GM21576 (cell line): ENCODE results near the gene FTO.

Source experiments
- ATAC-seq: cut with Tn5 transposase; IDR thresholded peaks from one replicate; pipeline ENCODE4 v1.9.1; 2021; ENCODE audit warnings: mild to moderate bottlenecking, moderate library complexity; ENCODE audit not compliant: unreplicated experiment

The FTO gene

DNA sequence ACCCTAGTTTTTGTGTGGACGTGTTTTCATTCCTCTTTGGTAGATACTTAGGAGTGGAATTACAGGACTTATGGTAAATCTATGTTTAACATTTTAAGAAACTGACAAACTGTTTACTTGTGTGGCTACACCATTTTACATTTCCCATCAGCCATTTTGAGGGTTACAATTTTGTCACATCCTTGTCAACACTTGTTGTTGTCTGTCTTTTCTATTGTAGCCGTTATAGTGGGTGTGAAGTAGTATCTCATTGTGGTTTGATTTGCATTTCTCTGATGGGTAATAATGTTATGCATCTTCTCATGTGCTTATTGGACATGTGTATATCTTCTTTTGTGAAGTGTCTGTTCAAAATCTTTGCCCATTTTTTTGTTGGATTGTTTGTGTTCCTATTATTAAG, 4.5 kb downstream of the FTO start:
- no peak for ATAC-seq

DNA sequence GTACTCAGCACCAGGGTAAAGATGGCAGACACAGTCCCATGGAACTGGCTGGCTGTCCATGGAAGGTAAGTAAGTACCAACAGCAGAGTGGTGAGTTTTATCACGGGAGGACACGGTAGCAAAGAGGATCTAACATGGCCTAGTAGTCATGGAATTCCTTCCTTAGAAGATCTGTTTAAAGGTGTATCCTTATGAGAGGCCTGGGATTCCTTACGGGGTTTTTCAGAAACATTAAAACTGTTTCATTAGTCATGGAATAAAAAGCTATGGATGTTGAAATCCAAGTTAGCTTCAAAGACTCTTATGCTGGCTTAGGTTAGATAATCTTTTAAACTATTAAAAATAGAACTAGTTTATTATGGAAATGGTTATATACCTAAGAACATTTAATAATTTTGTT, 7.4 kb downstream of the FTO start:
- no peak for ATAC-seq

DNA sequence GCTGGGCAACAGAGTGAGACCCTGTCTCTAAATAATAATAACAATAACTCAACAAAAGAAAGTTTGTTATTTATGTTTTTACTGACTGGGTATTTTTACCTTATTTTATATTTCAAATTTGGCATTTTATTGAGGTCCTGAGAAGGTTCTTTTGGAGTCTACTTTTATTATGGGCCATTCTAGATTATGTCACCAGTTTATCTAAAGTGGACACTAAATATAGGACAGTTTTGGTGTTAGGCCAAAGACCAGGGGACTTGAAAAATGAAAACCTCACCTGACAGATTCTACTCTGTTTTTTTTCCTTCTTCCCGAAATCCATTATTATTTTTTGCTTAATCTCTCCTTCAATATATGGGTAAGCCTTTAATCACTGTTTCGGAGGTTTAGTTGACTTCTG, 8.1 kb downstream of the FTO start:
- ATAC-seq: no peak

DNA sequence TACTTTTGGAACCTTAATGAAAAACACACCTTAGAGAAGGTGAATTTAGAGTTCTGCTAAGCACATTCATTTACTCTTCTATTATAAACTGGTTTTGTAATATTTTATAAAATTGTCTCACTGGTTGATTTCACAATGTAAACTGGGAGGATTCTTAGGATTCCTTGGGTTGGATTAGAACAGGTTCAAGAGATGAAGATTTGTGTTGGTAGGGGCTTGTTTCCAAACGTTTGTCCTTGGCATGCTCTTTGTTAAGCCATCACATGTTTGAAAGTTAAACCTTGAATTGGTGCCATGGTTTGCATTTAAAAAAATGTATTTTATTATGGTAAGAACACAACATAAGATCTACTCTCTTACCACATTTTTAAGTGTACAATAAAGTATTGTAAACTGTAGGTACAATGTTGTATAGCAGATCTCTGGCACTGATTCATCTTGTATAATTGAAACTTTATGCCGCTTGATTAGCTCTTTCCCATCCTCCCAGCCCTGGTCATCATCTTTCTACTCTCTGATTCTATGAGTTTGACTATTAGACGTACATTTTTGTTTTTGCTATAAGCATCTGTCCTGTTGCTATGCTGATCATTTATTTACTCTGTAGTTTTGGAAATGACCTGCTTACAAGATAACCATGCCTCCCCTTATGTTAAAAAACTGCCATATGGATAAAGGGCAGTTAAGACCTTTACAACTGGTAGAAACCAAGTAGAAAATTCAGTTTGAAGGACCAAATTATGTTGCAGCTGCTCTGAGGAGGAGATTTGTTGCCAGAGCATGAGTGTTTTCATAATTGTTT, 9.6 kb downstream of the FTO start:
- no peak for ATAC-seq

DNA sequence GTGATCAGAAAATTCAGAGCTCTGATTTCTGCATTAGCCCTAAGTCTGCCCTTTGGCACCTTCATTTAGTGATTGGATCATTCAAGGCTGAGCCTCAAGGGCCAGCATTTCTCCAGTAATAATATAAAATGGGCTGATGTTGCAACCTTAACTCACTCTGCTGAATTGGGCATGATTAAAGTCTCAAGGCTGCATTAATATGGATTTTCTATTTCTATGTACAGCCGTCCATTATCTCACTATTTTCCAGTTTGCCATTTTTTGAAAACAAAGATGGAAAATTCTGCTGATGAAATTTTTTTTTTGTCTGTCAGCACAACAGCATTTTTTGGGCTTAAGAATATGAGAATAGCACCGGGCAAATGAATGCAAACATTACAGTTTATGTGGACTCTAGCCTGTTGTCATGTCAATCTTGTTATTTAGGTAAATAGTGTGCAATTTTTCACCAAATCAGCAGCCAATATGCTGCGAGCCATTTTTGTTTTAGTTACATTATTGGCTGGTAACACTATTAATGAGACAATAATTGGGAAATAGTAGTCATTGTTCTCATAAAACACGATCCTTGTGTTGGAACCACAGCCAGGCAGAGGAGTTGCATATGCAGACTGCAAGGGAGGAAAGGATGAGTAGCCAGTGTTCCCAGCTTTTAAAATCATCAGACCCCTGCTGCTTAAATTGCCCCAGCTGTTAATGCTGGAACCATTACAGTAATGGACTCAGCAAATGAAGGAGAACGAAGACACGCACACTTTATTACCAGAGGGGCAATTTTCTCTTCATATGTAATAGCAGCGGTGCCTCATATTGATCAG, 10.5 kb downstream of the FTO start:
- no peak for ATAC-seq

DNA sequence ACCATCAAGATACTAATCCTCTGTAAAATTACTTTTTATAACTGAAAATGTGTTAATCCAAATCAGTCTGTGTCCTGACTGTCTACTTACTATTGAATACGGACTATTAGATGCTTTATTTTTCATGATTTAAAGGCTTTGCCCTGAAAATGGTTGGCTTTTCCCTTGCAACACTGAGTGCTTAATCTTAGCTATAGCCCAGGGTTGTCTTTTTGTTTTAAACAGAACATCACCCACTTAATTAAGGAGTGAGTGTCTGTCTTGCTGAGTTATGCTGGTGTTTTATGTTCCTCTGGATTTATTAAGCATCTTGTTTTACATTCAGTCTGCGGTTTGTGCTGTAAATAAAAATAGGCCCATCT, 11.0 kb downstream of the FTO start:
- ATAC-seq: no peak

DNA sequence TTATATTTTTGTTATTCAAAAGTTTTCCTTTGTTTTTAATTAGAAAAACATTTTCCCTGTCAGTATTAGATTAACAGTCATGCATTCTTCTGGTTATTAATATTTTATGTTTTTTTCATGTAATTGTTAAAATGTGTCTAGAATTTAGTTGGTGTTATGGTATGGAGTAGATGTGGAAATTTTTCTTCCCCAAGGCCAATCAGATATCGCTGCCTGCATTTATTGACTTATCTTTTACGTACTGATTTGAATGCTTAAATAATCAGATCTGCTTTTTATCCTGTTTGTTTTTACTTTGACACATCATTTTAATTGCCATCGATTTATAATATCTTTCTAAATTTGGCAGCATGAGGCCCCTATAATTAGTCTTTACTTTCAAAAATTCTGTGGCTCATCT, 13.6 kb downstream of the FTO start:
- no peak for ATAC-seq

DNA sequence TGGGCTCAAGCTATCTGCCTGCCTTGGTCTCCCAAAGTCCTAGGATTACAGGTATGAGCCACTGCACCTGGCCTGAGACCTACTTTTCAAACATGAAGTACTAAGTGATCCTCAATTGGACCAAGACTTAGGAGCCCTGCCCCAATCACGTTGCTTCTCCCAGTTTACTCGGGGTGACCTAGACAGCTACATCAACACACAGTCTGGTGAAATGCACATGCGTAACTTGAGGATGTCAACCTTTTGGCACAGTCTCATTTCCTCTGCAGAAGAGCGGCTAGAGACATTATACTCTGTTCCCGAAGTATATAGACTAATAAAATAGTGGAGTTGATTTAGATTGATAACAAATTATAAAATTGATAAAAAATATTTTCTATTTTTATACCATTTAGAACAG, 17.1 kb downstream of the FTO start:
- ATAC-seq: no peak

- no peak for ATAC-seq
Measured at GRCh38 chr16:53726625-53727024, 22.7 kb downstream of the FTO start.

GRCh38 chr16:53730693-53731092, 26.7 kb downstream of the FTO start:
- no peak for ATAC-seq

DNA sequence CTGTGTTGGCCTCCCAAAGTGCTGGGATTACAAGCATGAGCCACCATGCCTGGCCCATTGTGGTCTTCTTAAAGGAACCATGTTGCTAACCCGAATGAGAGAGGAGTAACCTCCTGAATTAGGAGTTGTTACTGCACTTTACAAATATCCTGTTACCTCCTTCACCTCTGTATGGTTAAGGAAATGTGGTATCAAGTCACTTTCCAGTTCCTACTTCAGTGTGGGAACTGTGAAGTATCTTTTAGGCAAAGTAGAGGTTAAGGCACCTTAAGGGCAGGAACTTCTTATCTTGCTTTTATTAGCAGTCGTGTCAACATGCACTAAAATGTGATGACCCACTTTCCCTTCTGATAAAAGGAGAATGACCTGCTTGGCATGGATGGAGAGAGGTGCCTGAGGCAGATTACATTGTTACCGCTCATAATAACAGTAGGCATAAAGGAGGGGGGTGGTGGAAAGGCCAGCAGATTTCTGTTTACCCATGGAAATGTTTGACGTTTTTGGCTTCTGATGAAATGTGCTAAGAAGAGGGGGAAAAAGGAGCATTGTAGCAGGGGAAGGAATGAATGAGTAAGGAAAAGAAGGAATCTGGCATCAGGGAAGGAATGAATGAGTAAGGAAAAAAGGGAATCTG, 28.5 kb downstream of the FTO start:
- no peak for ATAC-seq

DNA sequence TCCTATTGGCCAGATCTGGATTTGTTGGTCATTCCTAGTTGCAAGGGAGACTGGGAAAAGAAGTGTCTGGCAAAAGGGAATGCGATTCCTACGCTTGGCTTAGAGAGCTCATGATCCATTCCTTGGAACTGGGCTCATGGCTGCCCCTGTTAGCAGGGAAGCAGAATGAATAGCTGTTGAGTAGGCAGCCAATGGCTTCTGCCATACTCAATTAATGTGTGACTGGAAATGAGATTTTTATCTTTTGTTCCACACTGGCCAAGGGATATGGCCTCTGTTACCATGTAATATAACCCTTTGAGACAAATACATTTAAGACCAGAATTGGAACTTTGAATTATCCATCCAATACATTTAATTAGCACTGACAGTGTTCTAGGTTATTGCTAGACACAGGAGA, 31.0 kb downstream of the FTO start:
- ATAC-seq: no peak

DNA sequence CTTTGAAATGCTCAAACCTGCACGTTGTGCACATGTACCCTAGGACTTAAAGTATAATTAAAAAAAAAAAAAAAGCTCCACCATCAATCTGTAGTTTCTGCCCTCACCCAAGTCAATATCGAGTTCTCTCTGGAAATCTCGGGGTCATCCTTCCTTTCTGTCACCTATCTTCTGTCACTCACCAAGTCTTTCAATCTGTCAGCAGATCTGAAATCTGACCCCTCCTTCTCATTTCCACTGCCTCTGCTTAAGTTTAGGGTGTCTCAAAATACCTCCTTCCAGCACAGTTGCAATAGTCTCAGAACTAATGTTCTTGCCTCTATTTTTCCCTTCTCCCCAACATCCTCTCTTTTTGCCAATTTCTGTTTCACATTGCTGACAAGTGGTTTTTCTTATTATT, 32.3 kb downstream of the FTO start:
- no peak for ATAC-seq

DNA sequence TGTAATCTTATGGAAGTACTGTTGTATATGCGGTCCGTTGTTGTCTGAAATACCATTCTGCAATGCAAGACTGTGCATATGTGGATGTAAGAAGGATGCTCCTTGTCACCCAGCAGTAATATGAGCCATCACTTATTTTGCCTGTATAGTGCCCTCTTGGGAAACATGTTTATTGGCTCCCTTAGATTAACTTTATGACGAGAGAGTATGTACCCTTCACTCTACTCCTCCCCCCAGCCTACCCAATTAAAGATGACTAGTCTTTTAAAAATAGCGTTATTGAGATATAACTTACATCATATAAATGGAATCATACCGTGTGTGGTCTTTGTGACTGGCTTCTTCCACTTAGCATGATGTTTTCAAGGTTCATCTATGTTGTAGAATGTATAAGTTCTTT, 33.6 kb downstream of the FTO start:
- ATAC-seq: no peak

- no peak for ATAC-seq
Measured at GRCh38 chr16:53740476-53740875, 36.5 kb downstream of the FTO start.

DNA sequence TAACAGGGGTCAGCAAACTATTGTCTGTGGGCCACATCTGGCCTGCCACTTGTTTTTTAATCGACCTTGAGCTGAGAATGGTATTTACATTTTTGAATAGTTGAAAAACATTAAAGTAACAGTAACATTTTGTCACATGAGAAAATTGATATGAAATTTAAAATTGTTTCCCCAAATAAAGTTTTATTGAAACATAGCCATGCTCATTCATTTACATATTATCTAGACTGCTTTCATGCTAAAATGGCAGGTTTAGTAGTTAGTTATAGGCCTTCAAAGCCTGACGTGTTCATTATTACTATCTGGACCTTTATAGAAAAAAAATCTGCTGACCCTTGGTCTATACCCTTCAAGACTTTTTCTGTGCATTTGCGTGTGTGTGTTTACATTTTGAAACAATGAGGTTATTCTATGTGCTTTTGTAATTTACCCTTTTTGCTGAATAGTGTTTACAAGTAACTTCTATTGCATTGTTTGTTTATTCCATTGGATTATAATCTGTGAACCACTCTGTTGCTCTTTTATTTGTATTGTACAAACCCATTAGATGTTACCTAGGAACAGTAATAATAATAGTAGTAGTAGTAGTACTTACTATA, 37.1 kb downstream of the FTO start:
- no peak for ATAC-seq

DNA sequence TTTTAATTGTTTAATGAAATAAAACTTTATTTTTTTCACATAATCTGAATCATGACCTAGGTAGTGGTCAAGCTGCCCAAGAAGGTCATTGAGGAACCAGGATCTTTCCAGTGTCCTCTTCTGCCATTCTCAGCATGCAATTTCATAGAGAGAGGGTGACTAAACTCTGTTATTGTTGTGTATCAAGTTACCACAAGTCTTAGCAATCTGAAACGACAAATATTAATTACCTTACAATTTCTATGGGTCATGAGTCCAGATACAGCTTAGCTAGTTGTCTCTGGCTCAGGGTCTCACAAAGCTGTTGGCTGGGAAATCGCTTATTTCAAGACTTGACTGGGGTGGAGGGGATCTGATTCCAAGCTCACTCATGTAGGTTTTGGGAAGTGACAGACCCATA, 37.6 kb downstream of the FTO start:
- no peak for ATAC-seq

DNA sequence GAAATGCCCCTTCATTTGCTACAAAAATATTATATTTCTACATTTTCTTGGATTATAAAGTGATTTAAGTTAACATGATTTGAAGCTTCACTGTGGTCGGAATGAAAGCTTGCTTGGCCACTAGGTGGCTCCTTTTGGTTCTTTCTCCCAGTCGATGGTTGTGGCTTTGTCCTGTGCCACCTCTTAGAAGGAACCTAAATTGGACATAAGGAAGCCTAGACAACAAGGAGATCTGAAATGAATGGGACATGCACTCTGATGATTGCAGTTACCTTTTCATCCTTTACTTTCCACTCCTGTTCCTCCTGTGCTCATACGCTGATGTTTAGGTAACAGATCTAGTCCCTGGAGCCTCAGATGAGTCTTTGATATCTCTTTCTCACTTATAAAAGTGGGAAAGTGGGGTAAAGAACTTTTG, 39.2 kb downstream of the FTO start:
- no peak for ATAC-seq

GRCh38 chr16:53744449-53744848, 40.5 kb downstream of the FTO start:
- peak; percentile 55 for ATAC-seq

DNA sequence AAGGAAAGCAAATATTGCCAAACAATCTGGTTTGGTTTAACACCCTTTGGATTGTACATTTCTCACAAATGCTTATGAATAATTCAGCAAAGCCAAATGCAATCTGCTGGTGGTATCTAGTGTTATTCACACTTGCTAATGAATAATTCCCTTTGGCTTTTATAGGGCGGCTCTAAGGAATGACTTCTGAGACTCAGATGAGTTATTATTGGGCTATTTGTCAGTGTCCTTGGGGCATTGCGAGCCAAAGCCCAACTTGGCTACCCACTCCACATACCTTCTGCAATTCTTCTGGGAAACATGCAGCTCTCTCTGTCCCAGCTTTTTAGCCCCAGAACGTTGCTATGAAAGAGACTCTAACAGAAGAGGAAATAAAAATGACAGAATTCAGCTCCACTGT, 41.1 kb downstream of the FTO start:
- no peak for ATAC-seq

DNA sequence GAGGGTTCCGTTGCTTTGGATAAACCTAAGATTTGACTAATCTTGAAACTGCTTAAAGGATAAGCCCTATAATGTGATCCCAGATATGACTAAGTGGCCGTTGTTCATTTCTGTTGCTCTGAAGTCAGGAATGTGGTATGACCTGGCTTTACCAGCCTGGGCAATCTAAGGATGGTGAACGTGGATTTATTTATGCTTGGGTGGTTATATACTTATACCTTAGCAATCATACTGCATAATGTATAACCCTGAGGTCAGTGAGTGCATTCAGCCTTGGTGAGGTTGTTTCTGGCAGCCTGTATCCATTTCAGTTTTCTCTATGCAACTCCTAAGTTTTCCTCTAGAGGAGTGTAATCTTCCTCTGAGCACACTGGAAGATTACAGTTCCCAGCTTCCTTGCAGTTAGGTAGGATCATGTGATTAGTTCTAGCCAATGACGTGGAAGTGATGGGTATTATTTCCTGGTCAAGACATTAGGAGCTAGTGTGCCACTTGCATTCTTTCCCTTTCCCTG, 41.9 kb downstream of the FTO start:
- no peak for ATAC-seq
